ENCODE data around the gene NAT16. TPM values are rescaled to one million over a fixed set of nuclear protein-coding genes. Genes with fewer than 3 reads are reported as not detected.

The NAT16 gene
- total and polyA plus RNA-seq, 2 of the 8 experiments (the other 6 are each of a cell fraction or from before 2014, with no cell fraction given) = 0.26 to 0.84 TPM

- H2BK120ac ChIP-seq (replicated peaks; ENCODE audit: low read depth, low read length) = no peak overlapping the region
- no peak overlapping the region for H2BK15ac ChIP-seq (ENCODE audit: low read length)
- H3K23me2 ChIP-seq (ENCODE audit: low read depth, low read length) = no peaks in the 10 kb centered on the region
- H2AFZ ChIP-seq (ENCODE audit: low read length) = no peak overlapping the region
- H3K9me3 ChIP-seq (ENCODE audit: insufficient read depth in 2 of 2, low read depth in 1 of 2, low read length in 1 of 2) = no peaks in the 10 kb centered on the region
- H3K14ac ChIP-seq (ENCODE audit: insufficient read length) = no peak overlapping the region
- H3K79me1 ChIP-seq (ENCODE audit: low read depth, low read length) = no peaks in the 10 kb centered on the region
- WGBS, 2 experiments (ENCODE audit: extremely low coverage in 1 of 2, insufficient coverage in 1 of 2, insufficient read length in 1 of 2, insufficient replicate concordance in 2 of 2, low coverage in 1 of 2, low lambda C conversion rate in 2 of 2, missing lambda C conversion rate in 1 of 2) = 93% methylated on average over 7 of the region's 17 CpGs; no CpG with 5 or more reads in 1 of the 2 experiments
- H3K56ac ChIP-seq (replicated peaks; ENCODE audit: insufficient read length, low read depth, low read length) = no peak overlapping the region
- peaks cover 0 to 3% (median 0%) of the 10 kb centered on the region in 4 experiments; a peak in 1 of 7 replicates for H3K4me1 ChIP-seq (replicated peaks in 1 of 4; ENCODE audit: control insufficient read depth in 3 of 4, insufficient read depth in 4 of 4, low read length in 3 of 4)
- no peak overlapping the region for H2BK12ac ChIP-seq (ENCODE audit: low read depth, low read length)
- H3K23ac ChIP-seq (ENCODE audit: insufficient read length) = no peak overlapping the region
- FAIRE-seq = no peak
- H3K27me3 ChIP-seq (replicated peaks in 1 of 4; ENCODE audit: control insufficient read depth in 3 of 4, extremely low read depth in 1 of 4, insufficient read depth in 3 of 4, low read length in 3 of 4) = peaks cover 0 to 5% (median 1%) of the 10 kb centered on the region in 4 experiments; a peak in 4 of 7 replicates
- no peak overlapping the region for H2BK5ac ChIP-seq (ENCODE audit: low read depth, low read length)
- POLR2A ChIA-PET (ENCODE audit: partially characterized antibody) = interaction anchor here (0.8 to 1.8 kb wide), 7 partner anchors 9 to 87 kb away, joined by 3 to 7 read pairs (median 3); partner anchors contain the start of genes PLOD3 and ZNHIT1
- DNase-seq (ENCODE audit: low read depth in 1 of 2, low spot score in 2 of 2) = no peak
- H3K36me3 ChIP-seq (ENCODE audit: control insufficient read depth in 2 of 4, insufficient read depth in 4 of 4, low read length in 3 of 4) = no peaks in the 10 kb centered on the region; a peak in 3 of 8 replicates
- H4K20me1 ChIP-seq (replicated peaks in 1 of 2; ENCODE audit: control insufficient read depth in 1 of 2, insufficient read depth in 2 of 2, low read length in 2 of 2) = peaks cover 0 to 2% of the 10 kb centered on the region in 2 experiments
- H3K27ac ChIP-seq (ENCODE audit: low read depth, low read length) = no peak overlapping the region
- H2AK5ac ChIP-seq (ENCODE audit: low read depth, low read length) = no peak overlapping the region
- H3K18ac ChIP-seq (ENCODE audit: extremely low read depth, low read length) = no peak overlapping the region; the same call in 1 of the 2 replicates
- H2BK20ac ChIP-seq (ENCODE audit: low read length) = no peak overlapping the region
- CTCF ChIA-PET (ENCODE audit: partially characterized antibody) = interaction anchor here (0.5 to 2.3 kb wide), 8 partner anchors 10 to 257 kb away, joined by 3 to 7 read pairs (median 4); partner anchors contain the start of genes PLOD3 and ZNHIT1
- H3K4me3 ChIP-seq (ENCODE audit: extremely low read depth in 1 of 4, insufficient read depth in 2 of 4, low read depth in 3 of 4, low read length in 4 of 4) = no peak overlapping the region
- H3K79me2 ChIP-seq (ENCODE audit: control insufficient read depth in 1 of 2, insufficient read depth in 2 of 2, low read length in 2 of 2) = no peaks in the 10 kb centered on the region
- no peak overlapping the region for H4K91ac ChIP-seq (replicated peaks; ENCODE audit: insufficient read length, low read length)
- no peak overlapping the region for H3K4ac ChIP-seq (replicated peaks; ENCODE audit: insufficient read length, low read depth, low read length)
- no peak overlapping the region for H3K4me2 ChIP-seq (ENCODE audit: insufficient read depth in 1 of 2, low read depth in 2 of 2, low read length in 2 of 2)
- no peak overlapping the region for H4K5ac ChIP-seq (ENCODE audit: insufficient read length, low read depth, low read length)
- no peak overlapping the region for H4K8ac ChIP-seq (ENCODE audit: extremely low read depth, insufficient read depth, low read length)
- H3K9ac ChIP-seq (replicated peaks in 1 of 4; ENCODE audit: extremely low read depth in 1 of 4, low read depth in 3 of 4, low read length in 3 of 4) = no peak overlapping the region
- no peak for TF ChIP-seq RXRA (IDR thresholded peaks at IDR 0.05; ENCODE audit: insufficient read depth, low read depth, low read length)
- no peak for TF ChIP-seq NRF1 (IDR thresholded peaks at IDR 0.05; ENCODE audit: low read depth, low read length)
- TF ChIP-seq NANOG (IDR thresholded peaks at IDR 0.05; ENCODE audit: insufficient read depth, low read depth, low read length, poor library complexity, severe bottlenecking) = no peak
- TF ChIP-seq JUND (IDR thresholded peaks at IDR 0.05; ENCODE audit: low read length) = no peak
- TF ChIP-seq HDAC6 (IDR thresholded peaks at IDR 0.05; ENCODE audit: low read depth, low read length) = no peak
- TF ChIP-seq SUZ12 (IDR thresholded peaks at IDR 0.05; ENCODE audit: low read length) = no peak
- no peak for TF ChIP-seq ATF2 (IDR thresholded peaks at IDR 0.05; ENCODE audit: low read length)
- TF ChIP-seq USF2 (IDR thresholded peaks at IDR 0.05; ENCODE audit: low read length) = no peak
- TF ChIP-seq RAD21 (IDR thresholded peaks at IDR 0.05 in 1 of 2, conservative IDR thresholded peaks at IDR 0.05 in 1 of 2; ENCODE audit: low read depth in 2 of 2, low read length in 2 of 2) = no peak
- no peak for TF ChIP-seq EP300 (IDR thresholded peaks at IDR 0.05; ENCODE audit: borderline replicate concordance in 1 of 2, low read depth in 2 of 2, low read length in 2 of 2)
These were observed 27.4 kb upstream of the NAT16 start for GRCh38 chr7:101207459-101207858.

Data from H1 (cell line).